ENCODE measurements around the gene AGTR1.
"Not testable (repeated sequence)": the region's sequence is repeated elsewhere in the genome, so short reads cannot be mapped to it uniquely, and the experiment has no call there.

Gene AGTR1

DNA sequence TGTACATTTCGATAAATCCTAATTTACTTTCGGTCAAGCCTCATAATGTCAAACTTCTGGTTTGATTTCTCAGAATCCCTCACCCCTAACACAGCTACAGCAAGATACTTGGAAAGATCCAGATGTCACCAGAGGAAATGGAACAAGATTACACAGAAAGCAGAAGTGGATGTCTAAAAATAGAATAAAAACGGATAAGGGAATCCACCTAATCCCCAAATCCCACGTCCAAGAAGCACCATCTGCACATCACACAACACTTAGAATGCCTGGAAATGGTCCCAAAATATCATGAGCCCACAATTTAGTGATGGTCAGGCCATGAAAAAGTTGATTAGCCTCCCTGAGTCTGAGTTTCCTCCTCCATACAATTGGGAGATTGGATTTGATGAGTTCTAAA, 61.7 kb downstream of the AGTR1 start:
- no peak for DNase-seq

DNA sequence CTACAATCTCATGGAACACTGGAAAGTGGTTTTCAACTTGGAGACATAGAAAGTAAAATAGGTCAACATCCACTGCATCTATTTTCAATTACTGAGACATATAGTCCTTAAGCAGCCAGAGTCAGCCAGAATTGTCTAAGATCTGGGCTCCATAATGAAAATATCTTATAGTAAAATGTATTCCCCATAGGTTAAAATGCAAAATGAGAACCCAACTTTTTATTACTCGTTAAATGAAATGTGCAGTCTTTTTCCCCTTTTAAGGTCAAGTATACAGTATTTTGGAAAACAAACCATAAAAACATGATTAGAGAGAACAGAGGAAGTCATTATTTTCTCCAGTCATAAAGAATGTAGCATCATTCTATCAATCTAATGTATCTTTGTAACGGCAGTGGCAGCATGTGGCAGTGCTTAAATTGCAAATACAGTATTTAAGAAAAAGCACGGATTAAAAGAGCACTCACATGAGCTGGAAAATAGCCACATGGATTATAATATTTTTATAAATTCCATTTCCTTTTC, 65.5 kb downstream of the AGTR1 start:
- DNase-seq: no peak

DNA sequence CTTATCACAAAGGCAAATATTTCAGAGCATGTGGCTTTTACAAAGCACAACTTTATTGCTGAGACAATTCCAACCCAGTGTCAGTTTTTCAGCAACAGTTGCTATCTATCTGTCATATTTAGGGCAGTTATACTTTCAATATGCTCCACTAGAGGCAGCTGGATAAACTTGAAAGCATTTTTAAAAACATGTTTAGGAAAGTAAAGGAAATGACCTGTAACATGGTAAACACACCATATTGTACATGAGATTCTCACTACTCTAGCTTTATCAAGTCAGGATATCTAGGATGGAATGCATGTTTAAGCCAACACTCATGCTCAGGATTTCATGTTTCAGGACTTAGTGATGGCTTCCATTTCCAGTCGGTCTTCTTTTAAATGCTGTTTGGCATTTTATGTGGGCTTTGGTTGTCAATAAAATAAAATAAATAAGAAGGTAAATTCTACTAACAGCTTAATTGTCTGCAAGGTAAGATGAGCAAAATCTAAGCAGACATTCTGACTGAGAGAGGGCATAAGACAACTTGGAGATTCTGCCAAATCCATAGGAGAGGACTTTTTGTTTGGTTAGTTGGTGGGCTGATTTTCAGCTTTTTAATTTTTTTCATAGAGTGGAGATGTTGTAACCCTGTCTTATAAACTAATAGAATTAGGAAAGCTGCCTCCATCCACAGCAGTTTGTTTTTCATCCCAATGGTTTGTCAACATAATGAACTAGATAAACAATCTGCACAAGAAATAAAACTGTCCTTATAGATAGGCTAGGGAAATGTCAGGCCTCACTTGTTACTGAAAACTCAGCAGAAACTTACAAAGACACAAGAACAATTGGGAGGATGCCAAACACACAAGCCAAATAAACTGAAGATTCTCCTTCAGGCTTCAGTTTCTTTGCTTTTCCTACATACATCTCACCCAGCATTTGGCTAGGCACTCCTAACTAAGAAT, 66.6 kb downstream of the AGTR1 start:
- no peak for DNase-seq

DNA sequence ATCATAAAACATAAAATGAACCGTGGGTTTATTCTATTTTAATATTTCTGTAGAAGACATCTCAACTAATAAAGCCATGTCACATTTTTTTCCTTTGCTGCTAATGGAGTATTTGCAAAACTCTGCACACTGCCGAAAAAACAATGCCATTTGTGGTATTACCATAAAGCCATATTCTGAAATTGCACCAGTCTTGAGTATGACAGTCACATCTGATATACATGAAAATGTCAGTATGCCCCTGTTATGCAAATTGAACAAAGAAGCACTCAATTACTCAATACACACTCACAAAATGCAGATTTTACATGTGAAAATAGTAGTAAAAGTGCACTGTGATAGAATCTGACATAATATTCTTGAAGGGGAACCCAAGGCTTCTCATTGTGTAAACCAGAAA, 74.7 kb downstream of the AGTR1 start:
- DNase-seq: no peak

DNA sequence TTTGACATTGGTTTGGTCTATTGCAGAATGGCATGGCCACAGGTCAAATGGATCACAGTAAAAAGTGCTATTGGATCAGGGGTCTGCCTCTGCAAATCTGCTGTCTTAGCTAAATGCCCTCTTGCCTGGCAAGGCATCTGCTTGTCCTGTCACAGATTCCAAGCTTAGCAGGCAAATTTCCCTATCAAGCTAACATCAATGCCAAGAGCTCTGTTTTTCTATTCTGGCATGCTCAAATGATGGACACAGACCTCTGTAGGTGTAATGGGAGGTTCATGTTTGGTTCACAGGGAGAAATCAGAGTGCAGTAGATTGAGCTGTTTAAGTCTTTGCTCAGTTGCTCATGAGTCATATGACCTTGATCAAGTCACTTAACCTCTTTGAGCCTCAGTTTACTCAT, 75.1 kb downstream of the AGTR1 start:
- DNase-seq: no peak

DNA sequence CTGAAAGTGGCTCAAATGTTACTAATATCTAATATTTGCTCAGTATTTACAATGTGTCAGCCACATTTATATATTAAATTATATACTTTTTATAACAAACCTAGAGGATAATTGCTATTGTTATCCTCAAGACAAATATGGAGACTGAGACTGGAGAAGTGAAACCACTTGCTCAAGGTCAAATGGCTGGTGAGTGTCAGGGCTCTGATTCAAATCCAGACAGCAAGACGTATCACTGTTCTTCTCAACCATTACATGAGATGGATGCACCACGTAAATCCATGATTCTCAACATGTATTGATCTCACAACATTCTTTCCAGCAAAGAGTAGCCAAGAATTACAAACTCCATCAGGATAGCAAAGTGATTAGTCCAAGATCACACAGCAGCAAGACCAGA, 76.1 kb downstream of the AGTR1 start:
- no peak for DNase-seq

DNA sequence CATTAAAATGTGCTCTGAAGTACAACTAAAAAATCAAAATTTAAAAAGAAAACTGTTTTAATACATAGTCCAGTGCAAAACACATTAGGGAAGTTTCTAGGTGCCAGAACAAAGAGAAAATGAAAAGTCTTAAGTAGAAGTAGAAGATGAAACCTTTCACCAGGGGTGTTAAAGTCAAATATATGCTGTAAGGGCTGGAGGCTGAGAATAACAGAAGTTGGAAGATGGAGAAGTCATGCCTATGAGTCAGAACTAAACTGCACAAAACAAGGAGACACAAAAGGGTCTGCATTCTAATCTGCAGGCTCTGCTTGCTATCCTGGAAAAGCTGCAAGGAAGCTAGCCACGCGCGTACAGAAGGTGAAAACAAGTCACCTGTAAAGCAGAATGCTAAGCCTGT, 81.2 kb downstream of the AGTR1 start:
- no peak for DNase-seq

DNA sequence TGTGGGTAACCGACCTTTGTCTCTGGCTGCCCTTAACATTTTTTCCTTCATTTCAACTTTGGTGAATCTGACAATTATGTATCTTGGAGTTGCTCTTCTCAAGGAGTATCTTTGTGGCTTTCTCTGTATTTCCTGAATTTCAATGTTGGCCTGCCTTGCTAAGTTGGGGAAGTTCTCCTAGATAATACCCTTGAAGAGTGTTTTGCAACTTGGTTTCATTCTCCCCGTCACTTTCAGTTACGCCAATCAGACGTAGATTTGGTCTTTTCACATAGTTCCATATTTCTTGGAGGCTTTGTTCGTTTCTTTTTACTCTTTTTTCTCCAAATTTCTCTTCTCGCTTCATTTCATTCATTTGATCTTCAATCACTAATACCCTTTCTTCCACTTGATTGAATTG, 87.3 kb downstream of the AGTR1 start:
- DNase-seq: not testable (repeated sequence)

DNA sequence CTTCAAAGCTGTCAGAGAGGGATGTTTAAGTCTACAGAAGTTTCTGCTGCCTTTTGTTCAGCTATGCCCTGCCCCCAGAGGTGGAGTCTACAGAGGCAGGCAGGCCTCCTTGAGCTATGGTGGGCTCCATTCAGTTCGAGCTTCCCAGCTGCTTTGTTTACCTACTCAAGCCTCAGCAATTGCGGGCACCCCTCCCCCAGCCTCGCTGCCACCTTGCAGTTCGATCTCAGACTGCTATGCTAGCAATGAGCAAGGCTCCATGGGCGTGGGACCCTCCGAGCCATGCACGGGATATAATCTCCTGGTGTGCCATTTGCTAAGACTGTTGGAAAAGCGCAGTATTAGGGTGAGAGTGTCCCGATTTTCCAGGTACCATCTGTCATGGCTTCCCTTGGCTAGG, 88.5 kb downstream of the AGTR1 start:
- not testable (repeated sequence) for DNase-seq

DNA sequence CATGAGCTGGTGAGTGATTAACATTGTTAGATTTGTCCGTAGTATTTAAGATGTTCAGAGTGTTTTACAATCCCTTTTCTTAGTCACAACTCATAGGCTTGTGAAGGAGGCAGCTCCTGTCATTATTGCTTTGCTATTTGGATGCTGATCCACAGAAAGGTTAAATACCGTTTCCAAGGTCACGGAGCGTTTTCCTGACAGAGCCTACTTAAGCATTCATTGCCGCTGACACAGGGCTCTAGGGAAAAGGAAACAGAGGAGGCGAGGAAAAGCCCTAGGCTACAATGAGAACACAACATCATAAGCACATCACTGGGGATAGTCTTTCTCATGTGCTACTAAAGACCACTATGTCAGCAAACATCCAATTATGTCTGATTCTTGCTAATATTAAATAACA, 91.4 kb downstream of the AGTR1 start:
- no peak for DNase-seq

DNA sequence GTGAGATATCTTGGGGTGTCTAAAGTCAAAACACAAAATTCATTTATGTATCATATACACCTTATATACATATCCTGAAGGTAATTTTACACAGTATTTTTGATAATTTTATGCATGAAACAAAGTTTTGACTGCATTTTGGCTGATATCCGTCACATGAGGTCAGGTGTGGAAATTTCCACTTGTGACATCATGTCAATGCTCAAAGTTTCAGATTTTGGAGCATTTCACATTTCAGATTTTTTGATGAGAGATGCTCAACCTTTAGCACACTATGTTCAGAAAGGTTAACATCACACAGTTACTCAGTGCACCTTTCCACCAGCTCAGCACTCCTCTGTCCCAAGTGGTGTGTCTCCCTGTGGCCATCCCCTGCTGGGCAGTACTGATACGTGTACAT, 92.2 kb downstream of the AGTR1 start:
- no peak for DNase-seq

DNA sequence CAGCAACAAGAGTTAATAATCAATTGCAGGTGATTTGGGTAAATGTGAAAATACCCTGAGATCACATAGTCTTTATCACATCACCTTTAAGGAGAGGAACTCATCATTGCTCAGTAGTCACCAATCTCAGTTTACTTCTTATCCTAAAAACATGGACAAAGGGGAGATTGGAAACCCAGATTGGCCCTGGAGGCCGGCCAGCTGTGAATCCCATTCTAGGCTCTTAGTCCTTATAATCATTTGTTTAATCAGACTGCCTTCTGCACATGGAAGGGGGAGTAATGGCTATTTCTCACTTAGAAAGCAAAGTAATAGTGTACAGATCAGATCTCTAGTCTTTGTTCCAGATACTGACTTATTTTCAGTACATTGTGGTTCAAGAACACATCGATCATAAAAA, 92.7 kb downstream of the AGTR1 start:
- no peak for DNase-seq

DNA sequence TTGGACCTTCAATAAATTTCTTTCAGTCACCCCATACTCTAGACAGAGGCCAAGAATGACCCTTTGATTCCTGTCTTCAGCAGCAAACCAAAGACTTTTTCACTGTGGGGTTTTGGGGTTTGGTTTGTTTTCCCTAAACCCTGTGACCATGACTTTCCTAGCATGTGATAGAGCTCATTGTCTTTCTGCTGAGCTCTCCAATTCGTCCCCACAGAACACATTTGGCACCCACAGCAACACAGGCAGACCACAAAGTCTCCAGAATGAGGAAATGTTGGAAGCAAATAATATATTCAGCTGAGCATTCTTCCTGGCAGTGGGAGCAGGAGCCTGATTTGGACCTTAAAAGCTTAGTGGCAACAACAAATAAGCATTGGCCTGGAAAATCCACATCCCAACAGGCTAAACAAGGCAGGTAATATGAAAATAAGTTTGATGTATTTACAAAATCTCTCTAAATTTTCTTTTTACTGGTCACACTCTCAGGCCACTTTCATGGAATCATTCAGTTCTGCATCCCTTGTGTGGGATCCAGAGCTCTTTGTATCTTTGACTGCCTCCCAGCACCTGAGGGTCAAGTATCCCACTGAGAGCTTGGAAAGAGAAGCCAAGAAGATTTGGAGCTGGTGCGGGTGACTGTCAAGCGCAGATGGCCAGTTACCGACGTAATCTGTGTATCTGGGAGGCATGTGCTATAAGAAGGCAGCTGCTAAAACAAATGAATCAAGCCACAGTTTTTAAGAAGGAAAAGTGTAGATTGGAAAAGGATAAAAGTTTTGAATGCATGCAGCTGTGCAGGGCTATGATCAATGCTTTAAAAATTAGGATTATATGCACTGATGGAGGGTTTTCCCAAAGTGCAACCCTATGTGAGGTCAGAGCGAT, 93.4 kb downstream of the AGTR1 start:
- DNase-seq: no peak

DNA sequence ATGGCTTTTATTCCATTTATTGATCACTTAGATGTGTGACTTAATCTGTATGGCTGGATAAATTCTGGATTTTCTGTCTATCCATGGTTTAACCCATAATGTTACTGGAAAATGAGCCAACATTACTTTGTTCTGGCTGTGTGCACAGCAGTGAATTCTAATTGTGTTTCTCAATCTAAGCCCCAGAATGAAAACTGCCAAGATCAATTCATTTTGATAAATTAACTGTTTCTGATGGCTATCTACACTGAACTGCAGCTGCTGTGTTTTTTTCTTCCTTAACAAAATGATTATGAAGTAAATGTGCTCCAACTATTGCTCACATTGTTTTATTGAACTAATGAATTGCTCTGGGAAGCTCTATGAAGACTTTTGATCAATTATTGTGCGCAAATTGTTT, 94.2 kb downstream of the AGTR1 start:
- no peak for DNase-seq

DNA sequence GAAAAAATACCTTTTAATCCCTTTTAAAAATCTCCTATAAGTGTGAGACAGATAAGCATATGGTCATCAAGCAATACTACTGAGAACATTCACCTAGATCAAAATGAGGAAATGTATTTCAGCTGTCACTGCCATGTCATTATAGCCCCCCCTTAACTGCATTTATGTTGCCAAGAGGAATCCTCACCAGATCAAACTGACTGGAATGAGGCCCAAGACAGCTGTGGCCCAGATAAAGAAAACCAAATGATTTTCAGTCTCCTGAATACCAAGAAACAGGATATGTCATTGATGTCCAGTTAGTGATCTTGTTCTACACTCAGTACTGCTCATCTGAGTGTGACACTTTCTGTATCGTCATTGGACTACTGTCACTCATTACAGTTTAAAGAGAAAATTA, 94.8 kb downstream of the AGTR1 start:
- no peak for DNase-seq
